Liver (tissue), 9 donors: ENCODE measurements around the gene WDFY1. TPM values are rescaled to one million over a fixed set of nuclear protein-coding genes. Genes with fewer than 3 reads are reported as not detected.
A peak's percentile ranks its signal among the peaks of the same experiment; 100 is the strongest.

Experiments
- DNase-seq: peaks from one replicate; pipeline ENCODE4 v3.0.0-alpha.2; 2017; ENCODE audit warnings: low spot score
- H3K27ac ChIP-seq, 2 donors: one replicate each; pipeline ENCODE4 v1.7.0; 2013; ENCODE audit warnings: inconsistent platforms in 2 of 2, low read length in 2 of 2, control low read depth in 1 of 2, low read depth in 1 of 2, mild to moderate bottlenecking in 1 of 2
- H3K27me3 ChIP-seq, 4 donors: one replicate each; pipeline versions ENCODE4 v1.6.1 to v1.7.0; 2013; ENCODE audit warnings: low read length in 3 of 4, inconsistent platforms in 1 of 4, mild to moderate bottlenecking in 1 of 4, moderate library complexity in 1 of 4; ENCODE audit not compliant: control insufficient read depth in 4 of 4, insufficient read depth in 4 of 4
- H3K36me3 ChIP-seq, 4 donors: one replicate each; pipeline versions ENCODE4 v1.6.1 to v1.7.0; 2013; ENCODE audit warnings: low read length in 3 of 4, mild to moderate bottlenecking in 3 of 4, low read depth in 1 of 4, moderate library complexity in 1 of 4; ENCODE audit not compliant: control insufficient read depth in 4 of 4, insufficient read depth in 3 of 4
- H3K4me1 ChIP-seq, 4 donors: one replicate each; pipeline versions ENCODE4 v1.6.1 to v1.7.0; 2013; ENCODE audit warnings: low read length in 3 of 4, mild to moderate bottlenecking in 3 of 4, moderate library complexity in 1 of 4; ENCODE audit not compliant: control insufficient read depth in 4 of 4, insufficient read depth in 4 of 4
- H3K4me3 ChIP-seq, 3 donors: one replicate each; pipeline versions ENCODE4 v1.6.1 to v1.7.0; 2013; ENCODE audit warnings: low read length in 3 of 3, control low read depth in 1 of 3, low read depth in 1 of 3, mild to moderate bottlenecking in 1 of 3
- H3K9ac ChIP-seq, 2 donors: one replicate each; pipeline ENCODE4 v1.7.0; 2013; ENCODE audit warnings: low read length in 2 of 2, mild to moderate bottlenecking in 2 of 2, moderate library complexity in 2 of 2, control low read depth in 1 of 2, low read depth in 1 of 2
- H3K9me3 ChIP-seq, 4 donors: one replicate each; pipeline versions ENCODE4 v1.6.1 to v1.7.0; 2013; ENCODE audit warnings: low read length in 3 of 4; ENCODE audit not compliant: control insufficient read depth in 4 of 4
- EGR1 ChIP-seq, 2 donors: IDR thresholded peaks; 2 replicates each; pipeline ENCODE4 v1.6.1; 2016 to 2018; ENCODE audit warnings: antibody characterized with exemption in 2 of 2, low read depth in 2 of 2
- FOXA1 ChIP-seq: IDR thresholded peaks from 2 replicates; pipeline ENCODE4 v1.6.1; 2016; ENCODE audit warnings: antibody characterized with exemption
- FOXA2 ChIP-seq: IDR thresholded peaks from 2 replicates; pipeline ENCODE4 v1.6.1; 2016; ENCODE audit warnings: antibody characterized with exemption
- GABPA ChIP-seq, 2 donors: IDR thresholded peaks in 1 of 2; conservative IDR thresholded peaks in 1 of 2; 2 replicates each; pipeline ENCODE4 v1.6.1; 2016; ENCODE audit warnings: antibody characterized with exemption in 2 of 2, mild to moderate bottlenecking in 1 of 2, moderate library complexity in 1 of 2
- HNF4A ChIP-seq, 2 donors: conservative IDR thresholded peaks; 2 replicates each; pipeline ENCODE4 v1.6.1; 2016; ENCODE audit warnings: antibody characterized with exemption in 2 of 2, mild to moderate bottlenecking in 2 of 2
- HNF4G ChIP-seq: IDR thresholded peaks from 2 replicates; pipeline ENCODE4 v1.6.1; 2016; ENCODE audit warnings: antibody characterized with exemption
- JUND ChIP-seq, 2 donors: IDR thresholded peaks; 2 replicates each; pipeline ENCODE4 v1.6.1; 2016; ENCODE audit warnings: antibody characterized with exemption in 2 of 2
- NR2F2 ChIP-seq: IDR thresholded peaks from 2 replicates; pipeline ENCODE4 v1.6.1; 2016; ENCODE audit warnings: antibody characterized with exemption
- RAD21 ChIP-seq, 2 donors: IDR thresholded peaks; 2 replicates each; pipeline ENCODE4 v1.6.1; 2016; ENCODE audit warnings: antibody characterized with exemption in 2 of 2, mild to moderate bottlenecking in 2 of 2
- RXRA ChIP-seq, 2 donors: IDR thresholded peaks; 2 replicates each; pipeline ENCODE4 v1.6.1; 2017 to 2018; ENCODE audit warnings: antibody characterized with exemption in 2 of 2, mild to moderate bottlenecking in 1 of 2
- SP1 ChIP-seq: IDR thresholded peaks from 2 replicates; pipeline ENCODE4 v1.6.1; 2018; ENCODE audit warnings: antibody characterized with exemption, mild to moderate bottlenecking
- TAF1 ChIP-seq: conservative IDR thresholded peaks from 2 replicates; pipeline ENCODE4 v1.6.1; 2016; ENCODE audit warnings: antibody characterized with exemption, mild to moderate bottlenecking
- YY1 ChIP-seq: IDR thresholded peaks from 2 replicates; pipeline ENCODE4 v1.6.1; 2016; ENCODE audit warnings: antibody characterized with exemption, mild to moderate bottlenecking
- WGBS: extraction: QIAGEN DNeasy Blood & Tissue Kit; methylation state at CpG from one replicate; pipeline ENCODE4 v1.1.7; 2013; 5-methylcytosine and 5-hydroxymethylcytosine counted together
- polyA plus RNA-seq, 2 donors: library from polyadenylated mRNA; stranded (reverse) in 1 of 2; unstranded in 1 of 2; fragments of 200-250 nt in 1 of 2; fragments of >200 nt in 1 of 2; fragmentation: Nextera tagmentation in 1 of 2; extraction: Ambion mirVana in 1 of 2; gene quantifications; one replicate each; pipeline versions ENCODE4 v1.2.1 to v1.2.3, GENCODE V29; 2013 to 2015
- total RNA-seq, 2 donors: library from RNA; depleted of rRNA; stranded (reverse); fragments of >200 nt; gene quantifications; one replicate each; pipeline ENCODE4 v1.2.3, GENCODE V29; 2014
- TF ChIP-seq, protein P1 (sequence below): fragments of 150-350 bp; IDR thresholded peaks from 2 replicates; pipeline ENCODE4 v1.5.1; 2017; ENCODE audit warnings: improper control_type of control experiment, low read depth, low read length; ENCODE audit not compliant: missing input control
- TF ChIP-seq, protein P2 (sequence below): IDR thresholded peaks from 2 replicates; pipeline ENCODE4 v1.6.1; 2016; ENCODE audit warnings: antibody characterized with exemption
- TF ChIP-seq, protein P3 (sequence below): IDR thresholded peaks from 2 replicates; pipeline ENCODE4 v1.6.1; 2016; ENCODE audit warnings: antibody characterized with exemption, mild to moderate bottlenecking
- TF ChIP-seq, protein P4 (sequence below): IDR thresholded peaks from 2 replicates; pipeline ENCODE4 v1.6.1; 2016; ENCODE audit warnings: antibody characterized with exemption
- TF ChIP-seq, protein P5 (sequence below): IDR thresholded peaks from 2 replicates; pipeline ENCODE4 v1.6.1; 2016; ENCODE audit warnings: antibody characterized with exemption
- donor health status: healthy.
- donor health status: healthy.
- donor health status: healthy.
- donor health status: healthy.
- donor health status: healthy.

WDFY1 gene
- total and polyA plus RNA-seq, 4 donors, result 12.0 to 34.2 (median 24.1) TPM

DNA sequence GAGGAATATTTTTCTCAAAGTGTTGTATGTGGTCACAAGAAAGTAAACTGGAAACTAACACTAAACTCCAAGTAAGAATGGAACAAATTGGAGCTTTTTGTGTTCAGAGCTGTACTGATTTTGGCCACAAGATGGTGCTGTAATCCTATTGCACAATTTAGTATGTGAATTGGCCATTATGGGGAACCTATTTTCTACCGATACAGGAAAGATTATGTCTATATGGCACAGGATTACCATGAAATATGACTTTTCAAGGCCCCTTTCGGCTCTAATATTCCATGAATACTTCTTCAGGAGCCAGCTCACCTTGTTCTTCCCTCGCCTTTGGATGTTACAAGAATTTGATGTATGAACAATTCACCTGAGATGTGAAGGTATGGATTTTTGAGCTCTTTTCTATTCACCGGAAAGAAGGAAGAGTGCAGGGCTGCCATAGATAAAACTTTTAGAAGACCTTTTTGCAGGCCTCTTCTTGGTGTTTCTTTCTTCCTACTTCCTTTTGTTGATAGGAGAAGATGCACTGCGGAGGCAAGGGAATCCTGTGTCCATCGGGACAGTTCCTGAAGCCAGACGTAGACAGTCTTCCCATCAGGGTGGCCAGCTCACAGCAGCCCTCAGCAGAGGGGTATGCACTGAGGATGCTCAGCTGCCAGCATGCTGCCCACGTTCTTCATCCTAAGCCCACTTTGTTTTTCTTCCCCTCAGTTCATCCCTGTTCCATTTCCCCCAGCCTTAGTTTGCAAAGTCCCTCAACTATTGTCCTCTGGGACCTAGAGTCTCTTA, 25.4 kb upstream of the WDFY1 start:
- WGBS, result 68% methylated on average over 8 of the region's 8 CpGs
- no peak overlapping the region for H3K4me3 ChIP-seq
- peaks cover 6 to 22% (median 12%) of the 10 kb centered on the region in 4 donors for H3K36me3 ChIP-seq
- TF ChIP-seq EGR1 (IDR thresholded peaks at IDR 0.05; ENCODE audit: low read depth in 2 of 2) (no peak), FOXA1 (no peak), YY1 (peak; percentile 14), TAF1 (no peak), SP1 (no peak), HNF4A (conservative IDR thresholded peaks at IDR 0.05) (no peak), NR2F2 (peak; percentile 16), GABPA (IDR thresholded peaks at IDR 0.05 in 1 of 2, conservative IDR thresholded peaks at IDR 0.05 in 1 of 2) (no peak), FOXA2 (no peak), JUND (IDR thresholded peaks at IDR 0.05) (no peak), RXRA (IDR thresholded peaks at IDR 0.05) (peak in 1 of 2 donors; percentile 25), RAD21 (IDR thresholded peaks at IDR 0.05) (peak; percentile 87 to 92), HNF4G (no peak)
- TF ChIP-seq, protein P1, sequence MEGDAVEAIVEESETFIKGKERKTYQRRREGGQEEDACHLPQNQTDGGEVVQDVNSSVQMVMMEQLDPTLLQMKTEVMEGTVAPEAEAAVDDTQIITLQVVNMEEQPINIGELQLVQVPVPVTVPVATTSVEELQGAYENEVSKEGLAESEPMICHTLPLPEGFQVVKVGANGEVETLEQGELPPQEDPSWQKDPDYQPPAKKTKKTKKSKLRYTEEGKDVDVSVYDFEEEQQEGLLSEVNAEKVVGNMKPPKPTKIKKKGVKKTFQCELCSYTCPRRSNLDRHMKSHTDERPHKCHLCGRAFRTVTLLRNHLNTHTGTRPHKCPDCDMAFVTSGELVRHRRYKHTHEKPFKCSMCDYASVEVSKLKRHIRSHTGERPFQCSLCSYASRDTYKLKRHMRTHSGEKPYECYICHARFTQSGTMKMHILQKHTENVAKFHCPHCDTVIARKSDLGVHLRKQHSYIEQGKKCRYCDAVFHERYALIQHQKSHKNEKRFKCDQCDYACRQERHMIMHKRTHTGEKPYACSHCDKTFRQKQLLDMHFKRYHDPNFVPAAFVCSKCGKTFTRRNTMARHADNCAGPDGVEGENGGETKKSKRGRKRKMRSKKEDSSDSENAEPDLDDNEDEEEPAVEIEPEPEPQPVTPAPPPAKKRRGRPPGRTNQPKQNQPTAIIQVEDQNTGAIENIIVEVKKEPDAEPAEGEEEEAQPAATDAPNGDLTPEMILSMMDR, result peak; percentile 95
- TF ChIP-seq, protein P2, sequence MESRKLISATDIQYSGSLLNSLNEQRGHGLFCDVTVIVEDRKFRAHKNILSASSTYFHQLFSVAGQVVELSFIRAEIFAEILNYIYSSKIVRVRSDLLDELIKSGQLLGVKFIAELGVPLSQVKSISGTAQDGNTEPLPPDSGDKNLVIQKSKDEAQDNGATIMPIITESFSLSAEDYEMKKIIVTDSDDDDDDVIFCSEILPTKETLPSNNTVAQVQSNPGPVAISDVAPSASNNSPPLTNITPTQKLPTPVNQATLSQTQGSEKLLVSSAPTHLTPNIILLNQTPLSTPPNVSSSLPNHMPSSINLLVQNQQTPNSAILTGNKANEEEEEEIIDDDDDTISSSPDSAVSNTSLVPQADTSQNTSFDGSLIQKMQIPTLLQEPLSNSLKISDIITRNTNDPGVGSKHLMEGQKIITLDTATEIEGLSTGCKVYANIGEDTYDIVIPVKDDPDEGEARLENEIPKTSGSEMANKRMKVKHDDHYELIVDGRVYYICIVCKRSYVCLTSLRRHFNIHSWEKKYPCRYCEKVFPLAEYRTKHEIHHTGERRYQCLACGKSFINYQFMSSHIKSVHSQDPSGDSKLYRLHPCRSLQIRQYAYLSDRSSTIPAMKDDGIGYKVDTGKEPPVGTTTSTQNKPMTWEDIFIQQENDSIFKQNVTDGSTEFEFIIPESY, result no peak
- TF ChIP-seq, protein P3, sequence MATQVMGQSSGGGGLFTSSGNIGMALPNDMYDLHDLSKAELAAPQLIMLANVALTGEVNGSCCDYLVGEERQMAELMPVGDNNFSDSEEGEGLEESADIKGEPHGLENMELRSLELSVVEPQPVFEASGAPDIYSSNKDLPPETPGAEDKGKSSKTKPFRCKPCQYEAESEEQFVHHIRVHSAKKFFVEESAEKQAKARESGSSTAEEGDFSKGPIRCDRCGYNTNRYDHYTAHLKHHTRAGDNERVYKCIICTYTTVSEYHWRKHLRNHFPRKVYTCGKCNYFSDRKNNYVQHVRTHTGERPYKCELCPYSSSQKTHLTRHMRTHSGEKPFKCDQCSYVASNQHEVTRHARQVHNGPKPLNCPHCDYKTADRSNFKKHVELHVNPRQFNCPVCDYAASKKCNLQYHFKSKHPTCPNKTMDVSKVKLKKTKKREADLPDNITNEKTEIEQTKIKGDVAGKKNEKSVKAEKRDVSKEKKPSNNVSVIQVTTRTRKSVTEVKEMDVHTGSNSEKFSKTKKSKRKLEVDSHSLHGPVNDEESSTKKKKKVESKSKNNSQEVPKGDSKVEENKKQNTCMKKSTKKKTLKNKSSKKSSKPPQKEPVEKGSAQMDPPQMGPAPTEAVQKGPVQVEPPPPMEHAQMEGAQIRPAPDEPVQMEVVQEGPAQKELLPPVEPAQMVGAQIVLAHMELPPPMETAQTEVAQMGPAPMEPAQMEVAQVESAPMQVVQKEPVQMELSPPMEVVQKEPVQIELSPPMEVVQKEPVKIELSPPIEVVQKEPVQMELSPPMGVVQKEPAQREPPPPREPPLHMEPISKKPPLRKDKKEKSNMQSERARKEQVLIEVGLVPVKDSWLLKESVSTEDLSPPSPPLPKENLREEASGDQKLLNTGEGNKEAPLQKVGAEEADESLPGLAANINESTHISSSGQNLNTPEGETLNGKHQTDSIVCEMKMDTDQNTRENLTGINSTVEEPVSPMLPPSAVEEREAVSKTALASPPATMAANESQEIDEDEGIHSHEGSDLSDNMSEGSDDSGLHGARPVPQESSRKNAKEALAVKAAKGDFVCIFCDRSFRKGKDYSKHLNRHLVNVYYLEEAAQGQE, result no peak
- TF ChIP-seq, protein P4, sequence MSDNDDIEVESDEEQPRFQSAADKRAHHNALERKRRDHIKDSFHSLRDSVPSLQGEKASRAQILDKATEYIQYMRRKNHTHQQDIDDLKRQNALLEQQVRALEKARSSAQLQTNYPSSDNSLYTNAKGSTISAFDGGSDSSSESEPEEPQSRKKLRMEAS, result no peak
- TF ChIP-seq, protein P5, sequence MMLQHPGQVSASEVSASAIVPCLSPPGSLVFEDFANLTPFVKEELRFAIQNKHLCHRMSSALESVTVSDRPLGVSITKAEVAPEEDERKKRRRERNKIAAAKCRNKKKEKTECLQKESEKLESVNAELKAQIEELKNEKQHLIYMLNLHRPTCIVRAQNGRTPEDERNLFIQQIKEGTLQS, result no peak
- no peaks in the 10 kb centered on the region for H3K9me3 ChIP-seq
- H3K27me3 ChIP-seq, result no peaks in the 10 kb centered on the region
- H3K9ac ChIP-seq, result no peak overlapping the region
- DNase-seq, result peak; percentile 61
- peaks cover 0 to 3% (median 1%) of the 10 kb centered on the region in 4 donors for H3K4me1 ChIP-seq
- no peak overlapping the region for H3K27ac ChIP-seq
